Left forelimb (tissue), 1 donor: Measurements from ENCODE around the gene CRIP3.

Experiments used
- DNase-seq: peaks from one replicate; pipeline ENCODE4 v3.0.0-alpha.2; 2018; ENCODE audit warnings: low spot score

The CRIP3 gene

DNA sequence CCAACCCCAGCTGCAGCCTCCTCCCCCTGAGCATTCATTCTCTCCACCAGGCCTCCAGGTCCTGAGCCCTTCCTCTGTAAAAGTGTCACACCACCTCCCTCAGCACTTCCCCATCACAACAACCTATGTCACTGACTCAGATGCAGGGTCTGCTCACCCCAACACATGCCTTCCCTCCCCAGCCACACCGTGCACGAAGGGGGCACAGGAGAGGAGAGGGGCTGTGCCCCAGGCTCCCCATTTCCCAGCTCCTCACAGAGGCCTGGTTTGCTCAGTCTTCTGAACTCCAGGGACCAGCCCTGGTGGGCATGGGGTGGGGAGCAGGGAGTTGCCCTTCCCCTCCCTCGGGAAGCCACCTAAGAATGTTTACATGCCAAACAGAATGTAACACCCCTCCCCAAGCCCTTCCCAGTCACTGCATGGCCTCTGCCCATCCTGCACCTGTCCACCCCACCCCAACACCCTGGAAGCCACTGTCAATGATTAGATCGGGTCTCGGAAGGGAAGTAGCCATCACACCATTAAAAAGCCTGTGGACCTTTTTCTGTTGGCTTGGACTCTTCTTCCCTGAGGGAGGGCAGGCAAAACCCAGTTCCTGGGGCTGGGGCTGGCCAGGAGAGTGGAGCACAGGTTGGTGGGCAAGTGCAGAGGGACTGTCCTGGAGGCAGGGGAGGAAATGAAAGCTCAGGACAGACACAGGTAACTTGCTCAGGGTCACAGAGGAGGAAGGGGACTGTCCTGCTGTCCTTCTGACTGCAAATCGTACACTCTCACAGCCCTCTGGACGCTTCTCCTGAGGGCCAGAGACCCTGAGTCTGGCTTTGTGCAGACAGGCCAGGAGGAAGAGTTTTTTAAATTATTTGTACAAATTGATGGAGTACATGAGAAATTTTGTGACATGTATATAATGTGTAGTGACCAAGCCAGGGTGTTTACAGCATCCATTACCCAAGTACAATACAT is 20.6 kb downstream of the CRIP3 start:
- DNase-seq = no peak

DNA sequence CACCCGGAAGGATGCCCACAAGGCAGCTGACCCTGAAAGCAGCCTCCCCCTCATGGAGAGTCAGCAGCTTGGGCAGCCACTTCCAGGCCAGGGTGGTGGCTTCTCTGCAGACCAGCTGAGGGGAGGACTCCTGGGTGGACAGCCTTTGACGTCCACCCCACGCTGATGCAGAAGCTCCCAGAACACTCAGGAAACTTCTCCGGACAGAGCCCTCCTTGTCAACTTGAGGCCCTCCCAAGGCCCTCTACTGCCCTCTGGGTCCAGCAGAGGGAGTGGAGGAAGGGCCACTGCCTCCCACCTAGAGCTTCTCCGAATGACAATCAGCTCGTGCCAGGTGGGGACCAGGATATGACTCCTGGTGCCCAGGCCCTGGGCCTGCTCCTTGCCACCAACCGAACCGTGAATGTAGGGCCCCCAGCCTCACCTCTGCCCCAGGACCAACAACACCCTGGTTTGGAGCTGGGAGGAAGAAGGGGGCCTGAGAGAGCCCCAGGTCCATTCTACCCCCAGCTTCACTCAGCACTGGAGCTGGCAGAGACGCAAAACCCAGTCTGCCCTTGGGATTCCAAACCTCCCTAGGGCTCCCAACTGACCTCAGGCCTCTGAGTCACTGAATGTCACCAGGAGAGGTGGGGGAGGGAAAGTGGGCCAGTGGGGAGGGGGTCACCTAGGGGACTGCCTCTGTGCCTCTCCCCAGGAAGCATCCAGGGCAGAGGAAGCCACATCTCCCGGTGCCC is 21.5 kb downstream of the CRIP3 start:
- DNase-seq = no peak

DNA sequence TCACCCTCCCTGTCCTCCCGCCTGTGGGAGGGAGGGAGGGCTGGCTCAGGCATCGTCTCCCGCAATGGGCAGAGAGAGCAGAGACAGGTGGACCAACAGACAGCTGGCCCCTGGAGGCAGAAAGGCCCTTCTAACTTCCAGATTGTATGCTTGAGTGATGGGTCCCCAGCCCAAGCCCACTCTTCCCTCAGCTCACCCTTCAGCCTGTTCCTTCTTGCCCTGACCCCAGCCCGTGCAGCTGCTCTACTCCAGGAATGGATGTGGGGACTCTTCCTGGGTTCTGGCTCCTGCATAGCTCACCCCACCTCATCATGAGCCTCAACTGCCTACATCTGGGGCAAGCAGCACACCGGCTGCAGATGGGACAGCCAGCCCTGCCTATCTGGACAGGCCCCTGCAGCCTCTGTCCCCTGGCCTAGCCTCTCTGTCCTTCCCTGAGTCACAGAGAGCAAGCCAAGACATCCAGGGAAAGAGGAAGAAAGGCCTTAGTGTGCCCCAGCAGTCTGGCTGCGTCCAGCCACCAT is 22.1 kb downstream of the CRIP3 start:
- no peak for DNase-seq

DNA sequence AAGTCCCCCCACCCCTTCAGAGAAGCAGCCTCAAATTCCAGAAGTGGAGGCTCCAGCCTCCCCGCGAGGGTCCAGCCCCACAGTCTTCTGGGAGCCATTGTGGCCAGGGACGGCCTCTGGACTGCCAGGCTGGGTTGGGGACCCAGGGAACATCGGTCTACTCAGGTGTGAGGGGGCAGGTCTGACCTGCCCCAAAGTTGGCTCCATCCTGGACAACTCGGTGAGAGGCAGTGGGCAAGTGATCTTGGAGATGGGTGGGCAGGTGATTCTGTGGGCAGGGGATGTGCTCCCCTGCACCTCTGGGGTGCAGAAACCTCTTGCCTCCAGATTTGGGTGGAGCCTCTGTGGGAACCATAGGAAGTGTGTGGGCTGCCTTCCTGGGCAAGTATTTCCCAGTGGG is 22.8 kb downstream of the CRIP3 start:
- DNase-seq = no peak

DNA sequence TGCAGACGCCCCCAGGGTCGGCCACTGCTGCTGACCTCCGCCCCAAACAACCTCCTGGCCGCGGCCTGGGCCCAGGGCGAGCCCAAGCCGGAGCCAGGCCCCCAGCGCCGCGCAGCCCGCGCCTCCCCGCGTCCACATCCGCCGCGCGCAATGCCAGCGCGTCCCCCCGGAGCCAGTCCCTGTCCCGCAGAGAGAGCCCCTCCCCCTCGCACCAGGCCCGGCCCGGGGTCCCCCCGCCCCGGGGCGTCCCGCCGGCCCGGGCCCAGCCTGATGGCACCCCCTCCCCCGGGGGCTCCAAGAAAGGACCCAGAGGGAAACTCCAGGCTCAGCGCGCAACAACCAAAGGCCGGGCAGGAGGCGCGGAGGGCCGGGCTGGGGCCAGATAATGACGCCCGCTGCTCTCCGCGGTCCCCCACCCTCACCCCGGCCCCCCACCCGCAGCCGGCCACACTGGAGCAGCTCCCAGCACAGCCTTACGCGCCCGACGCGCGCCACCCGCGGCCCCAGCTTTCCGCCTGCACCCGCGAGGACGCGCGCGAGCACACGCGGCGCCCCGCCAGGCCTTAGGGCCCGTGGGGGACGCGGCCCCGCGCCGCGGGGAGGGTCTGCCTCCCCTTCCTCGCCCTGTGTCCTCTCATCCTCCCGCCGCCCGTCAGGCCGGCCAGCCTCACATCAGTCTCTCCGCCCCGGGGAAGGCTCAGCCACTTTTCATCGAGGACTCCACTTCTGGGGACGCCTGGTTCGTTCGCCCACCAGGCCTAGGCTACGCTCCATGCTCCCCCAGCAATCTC is 23.4 kb downstream of the CRIP3 start:
- DNase-seq = no peak

DNA sequence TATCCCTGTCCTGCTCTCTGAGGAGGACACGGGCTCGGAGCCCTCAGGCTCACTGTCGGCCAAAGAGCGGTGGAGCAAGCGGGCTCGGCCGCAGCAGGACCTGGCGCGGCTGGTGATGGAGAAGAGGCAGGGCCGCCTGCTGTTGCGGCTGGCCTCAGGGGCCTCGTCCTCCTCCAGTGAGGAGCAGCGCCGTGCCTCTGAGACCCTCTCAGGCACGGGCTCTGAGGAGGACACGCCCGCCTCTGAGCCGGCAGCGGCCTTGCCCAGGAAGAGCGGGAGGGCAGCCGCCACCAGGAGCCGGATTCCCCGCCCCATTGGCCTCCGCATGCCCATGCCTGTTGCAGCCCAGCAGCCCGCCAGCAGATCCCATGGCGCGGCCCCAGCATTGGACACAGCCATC is 24.7 kb downstream of the CRIP3 start:
- no peak for DNase-seq

DNA sequence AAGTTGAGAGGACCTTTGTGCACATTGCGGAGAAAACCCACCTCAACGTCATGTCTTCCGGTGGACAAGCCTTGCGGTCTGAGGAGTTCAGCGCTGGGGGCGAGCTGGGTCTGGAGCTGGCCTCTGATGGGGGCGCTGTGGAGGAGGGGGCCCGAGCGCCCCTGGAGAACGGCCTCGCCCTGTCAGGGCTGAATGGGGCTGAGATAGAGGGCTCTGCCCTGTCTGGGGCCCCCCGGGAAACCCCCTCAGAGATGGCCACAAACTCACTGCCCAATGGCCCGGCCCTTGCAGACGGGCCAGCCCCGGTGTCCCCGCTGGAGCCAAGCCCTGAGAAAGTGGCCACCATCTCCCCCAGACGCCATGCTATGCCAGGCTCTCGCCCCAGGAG is 25.1 kb downstream of the CRIP3 start:
- DNase-seq = no peak

DNA sequence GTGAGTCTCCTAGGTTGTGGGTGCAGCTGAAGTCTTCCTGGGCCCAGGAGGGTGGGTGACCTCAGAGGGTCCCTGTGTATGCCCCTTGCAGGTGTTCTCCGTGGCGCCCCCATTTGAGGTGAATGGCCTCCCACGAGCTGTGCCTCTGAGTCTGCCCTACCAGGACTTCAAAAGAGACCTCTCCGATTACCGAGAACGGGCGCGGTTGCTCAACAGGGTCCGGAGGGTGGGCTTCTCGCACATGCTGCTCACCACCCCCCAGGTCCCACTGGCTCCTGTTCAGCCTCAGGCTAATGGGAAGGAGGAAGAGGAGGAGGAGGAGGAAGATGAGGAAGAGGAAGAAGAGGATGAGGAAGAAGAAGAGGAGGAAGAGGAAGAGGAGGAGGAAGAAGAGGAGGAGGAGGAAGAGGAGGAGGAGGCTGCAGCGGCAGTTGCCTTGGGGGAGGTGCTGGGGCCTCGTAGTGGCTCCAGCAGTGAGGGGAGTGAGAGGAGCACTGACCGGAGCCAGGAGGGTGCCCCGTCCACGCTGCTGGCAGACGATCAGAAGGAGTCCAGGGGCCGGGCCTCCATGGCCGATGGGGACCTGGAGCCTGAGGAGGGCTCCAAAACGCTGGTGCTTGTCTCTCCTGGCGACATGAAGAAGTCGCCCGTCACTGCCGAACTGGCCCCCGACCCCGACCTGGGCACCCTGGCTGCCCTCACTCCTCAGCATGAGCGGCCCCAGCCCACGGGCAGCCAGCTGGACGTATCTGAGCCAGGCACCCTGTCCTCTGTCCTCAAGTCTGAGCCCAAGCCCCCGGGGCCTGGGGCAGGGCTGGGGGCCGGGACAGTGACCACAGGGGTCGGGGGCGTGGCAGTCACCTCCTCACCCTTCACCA is 25.8 kb downstream of the CRIP3 start:
- no peak for DNase-seq

DNA sequence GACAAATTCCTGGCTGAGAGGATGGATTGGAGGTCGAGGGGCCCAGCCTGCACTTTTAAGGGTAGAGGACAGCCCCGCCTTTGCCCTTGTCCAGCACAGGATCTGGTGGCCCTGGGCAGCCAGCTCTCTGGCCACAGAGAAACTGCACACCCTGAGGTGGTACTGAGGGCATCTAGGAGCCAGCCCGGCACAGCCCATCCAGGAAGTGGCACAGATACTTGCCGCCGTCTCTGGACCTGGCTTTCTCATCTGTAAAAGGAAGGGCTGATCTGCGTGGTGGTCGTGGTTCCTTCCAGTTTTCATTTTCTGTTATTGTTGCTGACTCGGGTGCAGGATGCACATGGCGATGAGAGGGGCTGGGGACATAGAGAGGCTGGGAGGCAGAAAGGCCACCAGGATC is 26.6 kb downstream of the CRIP3 start:
- no peak for DNase-seq

DNA sequence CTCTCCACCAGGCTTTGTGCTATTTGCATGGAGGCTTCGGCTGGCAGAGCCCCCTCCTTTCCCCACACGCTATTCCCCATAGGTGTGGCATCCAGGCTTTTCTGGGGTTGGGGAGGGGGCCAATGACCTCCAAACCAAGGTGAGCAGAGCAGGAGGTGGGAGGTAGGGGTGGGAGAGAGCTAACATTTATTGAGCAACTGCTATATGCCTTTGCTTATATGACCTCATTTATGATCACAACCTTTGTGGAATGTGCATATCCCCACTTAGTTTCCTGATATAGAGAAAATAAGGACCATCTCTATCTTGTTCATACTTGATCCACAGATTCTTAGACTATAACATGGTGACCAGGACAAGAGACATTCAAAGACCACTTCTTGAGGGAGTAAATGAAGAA is 28.4 kb downstream of the CRIP3 start:
- no peak for DNase-seq

DNA sequence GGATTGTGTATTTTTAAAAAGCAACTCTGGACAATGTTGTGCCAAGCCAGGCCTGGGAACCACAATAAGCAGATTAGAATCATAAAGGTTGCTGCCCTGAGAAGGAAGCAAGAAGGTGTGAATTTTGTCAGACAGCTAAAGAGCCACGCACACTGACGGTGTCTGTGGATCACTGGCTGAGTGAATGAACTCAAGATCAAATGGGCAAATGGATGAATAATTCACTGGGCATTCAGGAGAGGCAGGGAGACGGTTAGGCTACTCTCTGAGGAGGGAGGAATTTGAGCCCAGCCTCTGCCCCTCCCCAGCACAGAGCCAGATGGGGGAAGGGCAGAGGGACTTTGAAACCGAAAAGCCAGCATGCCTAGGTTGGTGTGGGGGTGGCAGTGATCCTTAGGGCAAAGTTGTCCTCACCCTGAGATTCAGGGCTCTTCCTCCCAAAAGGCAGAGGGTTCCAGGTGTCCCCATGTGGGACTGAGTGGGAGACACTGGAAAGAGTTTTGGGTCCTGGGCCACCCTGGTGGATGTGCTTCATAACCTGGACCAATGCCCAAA is 30.0 kb downstream of the CRIP3 start:
- no peak for DNase-seq

DNA sequence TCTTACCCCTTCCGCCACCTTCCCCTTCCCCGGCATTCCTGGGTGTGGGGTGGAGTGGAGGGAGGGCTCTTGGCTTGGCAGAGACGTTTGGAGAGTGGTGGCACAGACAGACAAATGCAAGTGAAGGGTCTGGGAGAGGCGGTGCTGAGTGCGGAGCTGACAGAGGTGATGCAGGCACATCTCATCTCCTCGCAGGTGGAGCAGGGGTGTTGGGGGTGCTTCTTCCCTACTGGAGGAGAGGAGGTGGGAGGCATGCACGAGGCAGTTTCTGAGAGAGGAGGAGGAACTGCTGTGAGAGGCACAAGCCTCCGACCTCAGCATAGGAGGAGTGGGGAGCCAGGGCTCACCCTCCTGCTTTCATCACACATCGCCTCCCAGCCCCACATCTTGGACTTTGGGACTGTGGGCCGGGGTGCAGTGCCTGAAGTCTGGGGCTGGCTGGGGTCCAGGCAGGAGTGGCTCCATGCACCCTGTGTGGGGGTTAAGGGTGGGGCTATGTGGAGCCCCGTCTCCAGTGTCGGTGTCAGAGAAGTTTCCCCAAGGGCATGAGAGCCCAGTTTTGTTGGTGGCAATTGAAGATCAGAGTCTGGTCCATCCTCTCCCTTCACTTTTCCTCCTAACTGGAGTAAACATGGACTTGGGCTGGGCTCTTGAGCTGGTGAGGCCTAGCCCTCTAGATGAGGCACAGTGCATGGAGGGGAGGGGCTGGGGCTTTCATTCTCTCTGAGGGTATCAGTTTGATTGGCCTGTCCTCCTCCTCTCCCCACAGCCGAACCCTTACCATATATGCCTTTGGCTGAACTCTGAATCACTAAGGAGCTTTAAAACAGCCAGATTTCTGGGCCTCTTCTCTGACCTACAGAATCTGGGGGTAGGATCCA is 30.7 kb downstream of the CRIP3 start:
- DNase-seq = no peak

DNA sequence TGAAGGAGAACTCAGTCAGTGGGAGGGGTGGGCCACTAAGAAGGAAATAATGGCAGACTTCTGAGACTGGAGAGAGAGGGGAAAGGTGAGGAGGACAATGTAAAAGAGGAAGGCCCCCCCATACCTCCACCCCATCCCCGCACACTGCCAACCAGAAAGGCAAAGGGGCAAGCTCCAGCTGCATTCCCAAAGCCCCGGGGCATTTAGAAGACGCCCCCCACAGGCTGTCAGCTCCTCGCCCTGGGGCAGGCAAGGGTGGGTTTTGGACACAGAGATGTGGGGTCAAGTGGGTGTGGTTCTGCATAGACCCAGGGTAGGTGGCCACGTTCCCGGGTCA is 31.4 kb downstream of the CRIP3 start:
- no peak for DNase-seq

DNA sequence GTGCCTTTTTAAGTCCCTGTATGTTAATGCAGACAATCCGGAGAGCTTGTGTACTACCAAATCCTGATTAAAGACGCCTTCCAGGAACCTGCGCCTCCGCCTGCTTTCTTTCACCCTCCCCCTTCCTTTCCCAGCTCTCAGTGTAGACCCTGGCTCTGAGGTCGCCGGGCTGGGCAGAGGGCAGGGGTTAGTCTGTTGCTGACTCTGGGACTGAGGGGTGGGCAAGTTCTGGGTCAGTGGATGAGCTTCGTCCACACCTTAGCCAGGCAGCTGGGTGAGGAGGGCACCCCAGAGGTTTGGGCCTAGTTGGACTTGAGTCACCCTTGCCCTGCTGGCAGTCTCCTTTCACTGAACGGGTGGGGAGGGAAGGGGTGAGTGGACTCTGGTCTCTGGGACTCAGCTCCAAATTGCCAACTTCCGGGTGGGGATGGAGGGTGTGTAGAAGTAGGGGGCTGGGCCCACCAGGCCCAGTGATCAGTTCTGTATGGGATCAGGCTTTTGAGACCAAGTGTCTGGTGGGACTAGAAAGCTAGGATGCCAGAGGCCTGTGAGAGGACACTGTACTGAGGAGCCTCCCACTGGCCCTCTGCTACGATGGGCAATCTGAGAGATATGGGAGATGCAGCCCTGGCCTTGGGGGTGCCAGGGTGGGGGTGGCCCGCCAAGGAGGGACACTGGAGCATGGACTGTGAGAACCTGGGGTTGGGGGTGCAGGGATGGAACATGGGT is 31.9 kb downstream of the CRIP3 start:
- no peak for DNase-seq

DNA sequence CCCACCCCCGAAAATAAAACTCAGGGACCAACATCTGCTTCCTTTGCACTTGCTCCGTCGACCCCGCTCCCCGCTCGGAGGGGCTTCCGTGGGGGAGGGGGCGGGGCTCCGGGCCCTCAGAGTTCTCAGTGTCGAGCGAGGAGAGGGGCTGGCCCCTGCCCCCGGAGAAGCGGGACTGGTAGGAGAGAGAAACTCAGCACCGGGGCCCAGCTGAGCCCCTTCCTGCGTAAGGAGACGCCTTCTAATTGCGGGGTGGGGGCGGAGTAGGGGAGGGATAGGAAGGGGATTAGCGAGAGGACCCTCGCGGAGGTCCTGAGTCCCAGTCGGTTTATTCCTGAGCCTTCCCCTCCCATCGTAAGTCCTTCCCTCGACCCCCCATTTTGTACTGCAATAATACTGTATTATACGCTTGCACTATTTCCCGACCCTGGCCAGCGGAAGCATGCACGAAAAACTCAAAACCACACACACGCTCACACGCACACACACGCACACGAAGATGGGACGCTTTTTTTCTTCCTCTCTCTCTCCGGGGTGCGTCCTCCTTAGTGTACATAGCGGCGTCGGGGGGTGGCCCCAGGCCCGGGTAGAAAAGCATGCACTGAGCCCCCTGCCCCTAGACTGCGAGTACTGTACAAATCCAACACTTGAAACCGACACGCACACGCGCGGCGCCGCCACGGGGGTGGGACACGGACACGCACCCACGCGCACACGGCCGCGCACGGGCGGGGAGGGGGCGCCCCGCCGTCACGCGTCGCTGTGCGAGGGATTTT is 32.6 kb downstream of the CRIP3 start:
- no peak for DNase-seq

DNA sequence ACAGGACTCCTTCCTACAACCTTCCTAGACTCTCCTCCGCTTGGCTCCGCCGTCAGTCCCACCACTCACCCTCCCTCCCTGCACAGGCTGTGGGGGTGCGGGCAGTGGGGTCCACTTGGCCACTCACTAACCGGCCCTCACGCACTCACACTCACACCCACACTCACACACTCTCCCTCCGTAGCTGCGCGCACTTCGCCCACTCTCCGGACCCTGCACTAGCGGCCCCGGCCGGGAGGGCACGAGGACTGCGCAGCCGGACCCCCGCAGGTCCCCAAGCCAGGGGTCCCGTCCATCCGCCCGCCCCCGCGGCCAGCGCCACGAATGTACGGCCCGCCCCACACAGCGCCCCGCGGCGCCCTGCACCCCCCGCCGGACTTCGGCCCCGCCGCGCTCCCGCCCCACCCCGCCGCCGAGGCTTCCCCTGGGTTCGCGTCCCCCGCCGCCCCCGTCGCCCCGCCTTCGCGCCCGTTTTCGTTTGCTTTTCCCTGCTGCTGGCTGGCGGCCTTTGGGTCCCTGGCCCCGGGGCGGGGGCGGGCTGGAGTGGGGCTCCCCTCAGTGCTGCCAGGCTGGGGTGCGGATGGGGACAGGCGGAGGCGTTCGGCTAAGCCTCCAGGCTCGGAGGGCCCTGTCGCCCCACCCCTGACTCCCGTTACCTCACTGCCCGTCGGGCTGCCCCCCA is 33.6 kb downstream of the CRIP3 start:
- DNase-seq = no peak

DNA sequence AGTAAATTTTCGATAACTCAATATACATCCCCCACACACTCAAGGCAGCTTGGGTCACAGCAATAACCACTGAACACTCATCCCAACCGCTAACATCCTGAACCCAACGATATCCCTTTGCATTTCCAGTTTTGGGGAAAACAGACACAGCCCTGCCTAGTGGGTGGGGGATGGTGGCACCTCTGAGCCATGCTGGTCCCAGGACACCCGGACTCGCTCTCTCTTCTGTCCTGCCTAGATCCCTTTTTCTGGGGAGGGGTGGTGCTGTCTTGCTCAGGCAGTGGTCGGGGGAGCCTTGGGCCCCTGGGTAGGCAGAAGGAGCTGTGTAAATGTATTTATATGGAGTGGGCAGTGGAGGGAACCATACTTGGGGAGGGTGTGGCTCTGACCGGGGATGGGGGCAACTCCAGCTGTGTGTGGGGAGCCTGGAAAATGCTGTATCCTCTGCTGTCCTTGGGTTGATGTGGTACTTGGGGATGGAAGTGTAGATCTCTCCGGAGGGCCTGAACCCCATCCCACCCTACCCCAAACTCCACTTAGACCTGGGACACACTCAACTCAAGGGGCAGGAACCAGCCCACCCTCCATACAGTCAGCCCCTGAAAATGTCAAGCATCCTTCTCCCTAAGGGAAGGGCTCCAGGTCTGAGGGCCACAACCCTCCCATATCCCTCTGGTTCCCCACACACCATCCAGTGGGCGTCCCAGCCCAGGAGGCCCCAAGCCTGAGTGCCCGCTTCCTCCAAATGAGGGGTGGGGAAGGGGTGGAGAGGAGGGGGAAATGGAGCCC is 34.3 kb downstream of the CRIP3 start:
- no peak for DNase-seq
